Fibroblast of skin of right biceps (primary cell): ENCODE results near the gene UBE2C.
A peak's percentile ranks its signal among the peaks of the same experiment; 100 is the strongest.

Experiments used
- DNase-seq: peaks from one replicate; pipeline ENCODE4 v3.0.0-alpha.2; 2013

Gene UBE2C

DNA sequence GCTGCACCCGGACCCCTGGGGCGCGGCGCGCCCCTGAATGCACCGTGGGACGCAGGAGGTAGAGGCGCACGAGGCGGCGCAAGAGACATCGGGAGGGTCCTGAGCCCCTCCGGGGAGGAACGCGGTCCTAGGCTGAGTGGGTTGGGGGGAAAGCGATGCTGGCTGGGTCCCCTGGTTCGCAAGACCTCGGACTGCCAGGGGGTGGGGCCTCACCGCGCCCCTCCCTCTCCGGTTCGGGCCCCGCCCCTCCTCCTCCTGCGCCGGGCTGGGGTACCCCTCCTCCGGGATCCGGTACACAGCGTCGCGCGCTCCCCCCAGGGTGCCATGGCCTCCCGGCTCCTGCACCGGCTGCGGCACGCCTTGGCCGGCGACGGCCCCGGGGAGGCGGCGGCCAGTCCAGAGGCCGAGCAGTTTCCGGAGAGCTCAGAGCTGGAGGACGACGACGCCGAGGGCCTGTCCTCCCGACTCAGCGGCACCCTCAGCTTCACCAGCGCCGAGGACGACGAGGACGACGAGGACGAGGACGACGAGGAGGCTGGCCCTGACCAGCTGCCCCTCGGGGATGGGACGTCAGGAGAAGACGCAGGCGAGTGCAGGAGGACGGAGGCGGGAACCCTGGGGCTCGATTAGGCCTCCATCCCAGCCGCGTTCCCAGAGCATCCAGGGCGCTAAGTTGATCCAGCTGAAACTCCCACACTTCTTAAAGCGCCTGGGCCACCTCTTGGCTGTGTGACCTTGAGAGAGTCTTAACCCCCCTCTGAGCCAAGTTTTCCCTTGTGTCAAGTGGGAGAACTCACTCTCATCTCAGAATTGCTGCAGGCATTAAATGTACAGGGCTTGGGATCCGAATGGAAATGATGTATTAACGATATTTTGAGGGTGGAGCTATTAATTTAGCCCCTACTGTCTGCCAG lies 21.7 kb downstream of the UBE2C start:
- DNase-seq: peak; percentile 72

DNA sequence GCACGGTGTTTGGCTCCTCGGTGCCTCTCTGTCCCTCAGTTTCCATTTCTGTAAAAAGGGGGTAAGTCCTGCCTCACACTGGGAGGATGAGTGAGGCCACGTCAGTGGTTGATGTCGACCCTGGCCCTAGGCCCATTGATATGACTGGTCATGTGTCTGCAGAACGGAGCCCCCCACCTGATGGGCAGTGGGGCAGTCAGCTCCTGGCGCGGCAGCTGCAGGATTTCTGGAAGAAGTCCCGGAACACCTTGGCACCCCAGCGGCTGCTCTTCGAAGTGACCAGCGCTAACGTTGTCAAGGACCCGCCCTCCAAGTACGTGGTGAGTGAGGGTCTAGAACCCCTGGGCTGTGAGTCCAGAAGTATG lies 22.3 kb downstream of the UBE2C start:
- no peak for DNase-seq

DNA sequence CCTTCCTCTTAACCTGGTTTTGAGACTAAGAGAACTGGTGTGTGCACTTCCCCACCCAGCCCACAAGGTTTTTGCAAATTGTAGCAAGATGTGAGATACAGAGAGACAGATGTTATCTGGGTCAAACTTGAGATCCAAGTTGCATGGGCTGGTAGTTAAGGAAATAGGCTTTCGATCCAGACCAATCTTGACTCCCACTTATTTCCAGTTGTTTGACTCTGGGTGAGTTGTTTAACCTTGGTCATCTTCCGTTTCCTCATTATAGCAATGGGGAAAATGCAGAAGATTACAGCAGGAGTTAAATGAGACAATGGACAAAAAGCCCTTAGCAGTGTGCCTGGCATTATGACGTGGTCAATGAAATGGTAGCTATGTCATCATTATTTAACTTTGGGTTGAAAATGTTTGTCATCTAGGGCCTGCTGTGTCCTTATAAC lies 22.9 kb downstream of the UBE2C start:
- DNase-seq: no peak

- DNase-seq: peak; percentile 34
These were observed 23.4 kb downstream of the UBE2C start for GRCh38 chr20:45835825-45836224.

GRCh38 chr20:45836841-45837240 lies 24.4 kb downstream of the UBE2C start:
- DNase-seq: no peak

DNA sequence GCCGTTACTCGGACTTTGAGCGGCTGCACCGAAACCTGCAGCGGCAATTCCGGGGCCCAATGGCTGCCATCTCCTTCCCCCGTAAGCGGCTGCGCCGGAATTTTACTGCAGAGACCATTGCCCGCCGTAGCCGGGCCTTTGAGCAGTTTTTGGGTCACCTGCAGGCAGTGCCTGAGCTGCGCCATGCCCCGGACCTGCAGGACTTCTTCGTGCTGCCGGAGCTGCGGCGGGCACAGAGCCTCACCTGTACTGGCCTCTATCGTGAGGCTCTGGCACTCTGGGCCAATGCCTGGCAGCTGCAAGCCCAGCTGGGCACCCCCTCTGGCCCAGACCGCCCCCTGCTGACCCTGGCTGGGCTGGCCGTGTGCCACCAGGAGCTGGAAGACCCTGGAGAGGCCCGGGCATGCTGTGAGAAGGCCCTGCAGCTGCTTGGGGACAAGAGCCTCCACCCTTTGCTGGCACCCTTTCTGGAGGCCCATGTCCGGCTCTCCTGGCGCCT lies 28.3 kb downstream of the UBE2C start:
- DNase-seq: no peak

GRCh38 chr20:45841407-45842129 lies 29.1 kb downstream of the UBE2C start:
- no peak for DNase-seq

GRCh38 chr20:45842169-45842812 lies 29.8 kb downstream of the UBE2C start:
- no peak for DNase-seq

- DNase-seq: no peak
These were observed 31.1 kb downstream of the UBE2C start for GRCh38 chr20:45843506-45843905.

DNA sequence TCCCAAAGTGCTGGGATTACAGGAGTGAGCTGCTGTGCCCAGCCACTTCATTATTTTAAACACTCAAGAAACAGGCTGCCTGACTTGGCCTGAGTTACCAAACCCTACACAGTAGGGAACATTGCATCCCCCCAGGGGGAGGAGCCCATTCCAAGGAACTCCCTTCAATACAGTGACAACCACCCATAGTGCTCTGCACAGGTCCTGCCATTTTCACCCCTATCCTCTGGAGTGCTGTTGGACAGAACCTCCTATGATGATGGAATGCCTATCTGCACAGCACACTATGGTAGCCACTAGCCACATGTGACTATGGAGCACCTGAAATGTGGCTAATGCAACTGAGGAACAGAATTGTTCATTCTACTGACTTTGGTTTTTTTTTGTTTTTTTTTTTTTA lies 33.0 kb downstream of the UBE2C start:
- no peak for DNase-seq

- DNase-seq: no peak
These were observed 36.0 kb downstream of the UBE2C start for GRCh38 chr20:45848421-45848820.

DNA sequence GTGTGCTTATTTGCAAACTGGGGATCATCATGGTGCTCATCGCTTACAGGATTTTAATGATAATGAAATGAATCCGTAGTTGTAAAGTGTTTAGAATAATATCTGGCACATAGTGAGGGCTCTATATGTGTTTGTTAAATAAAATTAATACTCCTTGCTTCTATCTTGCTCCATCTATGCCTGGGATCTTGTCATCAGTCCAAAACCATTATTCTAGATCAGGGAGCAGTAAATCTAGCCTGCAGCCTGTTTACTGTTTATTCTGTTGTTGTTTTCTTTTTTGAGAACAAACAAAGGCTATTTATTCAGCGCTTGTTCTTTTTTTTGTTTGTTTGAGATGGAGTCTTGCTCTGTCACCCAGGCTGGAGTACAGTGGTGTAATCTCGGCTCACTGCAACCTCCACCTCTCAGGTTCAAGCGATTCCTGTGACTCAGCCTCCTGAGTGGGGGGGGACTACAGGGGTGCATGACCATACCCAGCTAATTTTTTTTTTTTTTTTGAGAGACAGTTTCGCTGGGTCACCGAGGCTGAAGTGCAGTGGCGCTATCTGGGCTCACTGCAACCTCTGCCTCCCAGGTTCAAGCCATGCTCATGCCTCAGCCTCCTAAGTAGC lies 36.6 kb downstream of the UBE2C start:
- DNase-seq: no peak

GRCh38 chr20:45850238-45850637 lies 37.8 kb downstream of the UBE2C start:
- no peak for DNase-seq

- DNase-seq: no peak
These were observed 38.5 kb downstream of the UBE2C start for GRCh38 chr20:45850926-45851325.

DNA sequence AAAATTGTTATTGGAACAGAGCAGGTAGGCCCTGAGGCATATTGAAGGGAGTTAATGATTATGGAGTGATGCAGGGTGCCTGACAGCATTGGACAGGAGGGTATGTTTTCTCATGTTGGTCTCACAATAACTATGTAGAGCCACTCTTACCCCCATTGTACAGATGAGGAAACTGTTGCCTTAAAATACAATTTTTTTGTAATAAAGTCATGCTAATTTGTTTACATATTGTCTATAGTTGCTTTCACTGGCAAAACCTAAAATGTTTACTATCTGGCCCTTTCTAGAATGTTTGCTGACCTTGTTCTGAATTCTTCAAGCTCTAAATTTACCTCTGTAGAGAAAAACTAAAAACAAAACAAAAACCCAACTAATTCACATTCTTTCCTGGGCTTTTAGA lies 39.1 kb downstream of the UBE2C start:
- no peak for DNase-seq

DNA sequence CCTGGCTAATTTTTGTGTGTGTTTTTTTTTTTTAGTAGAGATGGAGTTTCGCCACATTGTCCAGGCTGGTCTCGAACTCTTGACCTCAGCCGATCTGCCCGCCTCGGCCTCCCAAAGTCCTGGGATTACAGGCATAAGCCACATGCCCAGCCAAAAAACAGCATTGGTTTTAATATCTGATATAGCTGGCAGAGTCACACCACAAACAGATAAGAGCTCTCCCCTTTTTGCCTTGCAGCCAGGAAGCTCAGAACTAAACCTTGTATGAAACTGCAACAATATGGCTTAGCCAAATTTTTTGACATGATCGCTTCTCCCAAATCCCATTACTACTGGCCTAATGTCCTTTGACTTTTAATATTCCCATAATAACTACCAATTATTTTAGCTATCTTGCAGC lies 39.9 kb downstream of the UBE2C start:
- no peak for DNase-seq

DNA sequence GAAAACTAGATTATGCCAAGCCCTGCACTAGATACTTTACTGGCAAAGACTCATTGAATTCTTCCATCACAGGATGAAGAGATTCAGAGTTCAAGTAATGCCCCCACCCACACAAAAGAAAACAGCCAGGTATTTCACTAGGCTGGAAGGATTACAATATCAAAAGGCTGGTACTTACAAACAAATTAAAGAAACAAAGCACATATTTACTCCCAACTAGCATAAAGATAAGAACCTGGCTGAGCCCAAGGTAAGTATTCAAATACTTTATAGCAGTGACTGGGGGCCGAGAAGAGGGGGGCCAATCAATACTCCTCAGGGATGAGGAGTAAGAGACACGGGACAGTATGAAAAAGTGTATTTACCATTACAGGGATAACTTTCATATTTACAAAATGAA lies 41.0 kb downstream of the UBE2C start:
- no peak for DNase-seq

DNA sequence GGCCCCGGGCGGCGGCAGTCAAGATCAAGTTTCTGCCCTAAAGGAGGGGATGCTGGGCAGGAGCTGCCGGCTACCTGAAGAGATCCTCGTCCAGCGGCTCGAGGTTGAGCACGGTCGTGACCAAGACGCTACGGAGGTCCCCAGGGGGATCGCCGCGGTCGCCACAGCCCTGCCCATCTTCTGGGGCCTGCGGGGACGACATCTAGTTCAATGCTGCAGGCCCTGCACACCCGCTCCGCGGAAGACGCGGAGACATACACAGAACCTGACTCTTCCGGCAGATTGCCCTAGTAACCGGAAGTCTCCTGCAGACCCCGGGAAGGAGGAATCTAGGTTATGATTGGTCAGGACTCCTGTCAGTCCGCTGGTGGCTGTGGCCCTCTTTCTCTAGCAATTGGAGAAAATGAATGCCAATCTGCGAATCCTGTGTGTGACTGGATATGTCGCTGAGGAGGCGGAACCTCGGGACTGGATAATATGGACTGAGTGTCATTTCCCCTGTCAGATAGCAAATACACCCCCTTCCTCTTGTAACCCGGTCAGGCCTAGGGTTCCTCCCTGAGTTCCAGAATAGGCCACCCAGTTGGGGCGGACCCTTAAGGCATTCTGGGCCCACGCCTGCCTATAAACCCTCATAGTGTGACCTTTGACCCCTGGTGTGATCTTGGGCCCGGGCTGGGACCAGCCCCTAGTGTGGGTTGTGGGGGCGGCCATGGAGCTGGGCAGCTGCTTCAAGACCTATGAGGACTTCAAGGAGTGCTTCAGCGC lies 44.9 kb downstream of the UBE2C start, which contains the start of the genes ACOT8 and ZSWIM3:
Gene ACOT8, minus strand, starts transcription at position 279 of the 768 bp plus-strand sequence. Its CDS starts 77 bp downstream, at position 202.
Gene ZSWIM3, plus strand, starts transcription at position 501 of the 768 bp plus-strand sequence. Its CDS starts 212 bp downstream, at position 713.
- DNase-seq: peak; percentile 100

GRCh38 chr20:45857882-45858216 lies 45.4 kb downstream of the UBE2C start:
- no peak for DNase-seq

DNA sequence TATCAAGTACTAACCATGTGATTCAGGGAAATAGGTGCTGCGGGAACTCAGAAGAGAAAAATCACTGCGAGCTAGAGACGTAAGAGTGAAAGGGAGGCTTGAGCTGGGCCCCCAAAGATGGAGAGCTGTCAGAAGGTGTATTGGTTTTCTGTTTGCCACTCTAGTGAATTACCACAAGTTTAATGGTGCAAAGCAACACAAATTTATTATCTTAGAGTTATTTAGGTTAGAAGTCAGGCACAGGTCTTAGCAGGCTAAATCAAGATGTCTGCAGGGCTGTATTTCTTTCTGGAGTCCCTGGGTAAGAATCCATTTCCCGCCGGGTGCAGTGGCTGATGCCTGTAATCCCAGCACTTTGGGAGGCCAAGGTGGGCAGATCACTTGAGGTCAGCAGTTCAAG lies 47.5 kb downstream of the UBE2C start:
- DNase-seq: no peak

DNA sequence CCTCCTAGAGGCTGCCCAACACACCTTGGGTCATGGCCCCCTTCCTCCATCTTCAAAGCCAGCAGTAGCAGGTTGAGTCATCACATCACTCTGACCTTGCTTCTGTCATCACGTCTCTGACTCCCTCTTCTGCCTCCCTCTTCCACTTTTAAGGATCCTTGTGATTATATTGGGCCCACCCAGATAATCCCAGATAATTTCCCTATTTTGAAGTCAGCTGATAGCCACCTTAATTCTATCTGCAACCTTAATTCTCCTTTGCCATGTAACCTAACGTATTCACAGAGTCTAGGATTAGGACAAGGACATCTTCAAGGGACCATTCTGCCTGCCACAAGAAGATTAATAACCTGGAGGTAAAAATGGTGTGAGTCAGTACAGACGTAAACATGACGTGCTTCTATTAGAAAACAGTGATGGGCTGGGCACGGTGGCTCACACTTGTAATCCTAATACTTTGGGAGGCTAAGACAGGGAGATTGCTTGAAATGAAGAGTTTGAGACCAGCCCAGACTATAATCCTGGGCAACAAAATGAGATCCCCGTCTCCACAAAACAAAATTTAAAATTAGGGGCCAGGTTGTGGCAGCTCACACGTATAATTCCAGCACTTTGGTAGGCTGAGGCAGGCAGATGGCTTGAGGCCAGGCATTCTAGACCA lies 48.2 kb downstream of the UBE2C start:
- DNase-seq: no peak
